IMR-90 (cell line): ENCODE measurements around the gene ADPRHL1.

Experiments used
- CEBPB ChIP-seq: IDR thresholded peaks from 2 replicates; pipeline ENCODE4 v1.6.1; 2012; ENCODE audit warnings: low read depth, low read length, improper control_type of control experiment
- MAFK ChIP-seq: IDR thresholded peaks from 2 replicates; pipeline ENCODE4 v1.6.1; 2012; ENCODE audit warnings: low read depth, low read length, improper control_type of control experiment
- MAZ ChIP-seq: IDR thresholded peaks from 2 replicates; pipeline ENCODE4 v1.6.1; 2012; ENCODE audit warnings: low read depth, mild to moderate bottlenecking, low read length, improper control_type of control experiment, moderate library complexity, borderline replicate concordance
- NFE2L2 ChIP-seq: fragments of 150-350 bp; IDR thresholded peaks from 2 replicates; pipeline ENCODE4 v1.6.1; 2016; ENCODE audit warnings: low read depth, mild to moderate bottlenecking, low read length
- POLR2A ChIP-seq: IDR thresholded peaks from 2 replicates; pipeline ENCODE4 v1.6.1; 2012; ENCODE audit warnings: mild to moderate bottlenecking, low read depth, low read length
- RAD21 ChIP-seq: IDR thresholded peaks from 2 replicates; pipeline ENCODE4 v1.6.1; 2012; ENCODE audit warnings: low read length, improper control_type of control experiment
- RFX5 ChIP-seq: IDR thresholded peaks from 2 replicates; pipeline ENCODE4 v1.8.0; 2012; ENCODE audit warnings: low read depth, mild to moderate bottlenecking, low read length, moderate library complexity
- TF ChIP-seq, protein P1 (sequence below): conservative IDR thresholded peaks from 2 replicates; pipeline ENCODE4 v1.5.1; 2012; ENCODE audit warnings: mild to moderate bottlenecking, low read depth, low read length, improper control_type of control experiment

DNA sequence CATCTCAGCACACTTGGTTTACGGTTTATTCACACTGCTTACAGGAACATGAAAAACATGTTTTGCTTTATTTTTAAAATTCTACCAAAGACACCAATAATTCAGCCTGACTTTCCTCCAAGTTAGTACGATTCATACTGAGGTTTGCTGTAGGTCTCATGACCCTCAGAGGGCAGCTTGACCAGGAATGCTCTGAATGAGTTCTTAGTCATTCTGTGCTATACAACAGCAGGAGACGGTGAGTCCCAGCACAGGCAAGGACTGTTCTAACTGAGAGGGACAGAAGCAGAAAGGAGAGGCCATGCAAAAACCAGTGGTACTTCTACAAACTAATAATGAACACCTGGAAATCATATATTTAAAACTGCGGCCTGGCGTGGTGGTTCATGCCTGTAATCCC, 95.8 kb downstream of the ADPRHL1 start:
- TF ChIP-seq MAZ (no peak), NFE2L2 (no peak), CEBPB (no peak), MAFK (no peak), POLR2A (no peak), RAD21 (no peak), RFX5 (no peak)
- TF ChIP-seq, protein P1, sequence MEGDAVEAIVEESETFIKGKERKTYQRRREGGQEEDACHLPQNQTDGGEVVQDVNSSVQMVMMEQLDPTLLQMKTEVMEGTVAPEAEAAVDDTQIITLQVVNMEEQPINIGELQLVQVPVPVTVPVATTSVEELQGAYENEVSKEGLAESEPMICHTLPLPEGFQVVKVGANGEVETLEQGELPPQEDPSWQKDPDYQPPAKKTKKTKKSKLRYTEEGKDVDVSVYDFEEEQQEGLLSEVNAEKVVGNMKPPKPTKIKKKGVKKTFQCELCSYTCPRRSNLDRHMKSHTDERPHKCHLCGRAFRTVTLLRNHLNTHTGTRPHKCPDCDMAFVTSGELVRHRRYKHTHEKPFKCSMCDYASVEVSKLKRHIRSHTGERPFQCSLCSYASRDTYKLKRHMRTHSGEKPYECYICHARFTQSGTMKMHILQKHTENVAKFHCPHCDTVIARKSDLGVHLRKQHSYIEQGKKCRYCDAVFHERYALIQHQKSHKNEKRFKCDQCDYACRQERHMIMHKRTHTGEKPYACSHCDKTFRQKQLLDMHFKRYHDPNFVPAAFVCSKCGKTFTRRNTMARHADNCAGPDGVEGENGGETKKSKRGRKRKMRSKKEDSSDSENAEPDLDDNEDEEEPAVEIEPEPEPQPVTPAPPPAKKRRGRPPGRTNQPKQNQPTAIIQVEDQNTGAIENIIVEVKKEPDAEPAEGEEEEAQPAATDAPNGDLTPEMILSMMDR, result no peak
